Measurements from ENCODE around the gene CDC7. TPM values are rescaled to one million over a fixed set of nuclear protein-coding genes. Genes with fewer than 3 reads are reported as not detected.

Gene CDC7
- total and polyA plus RNA-seq, 9 of the 15 experiments (the other 6 are each of a cell fraction or from before 2014, with no cell fraction given) = 22.3 to 66.8 (median 44.2) TPM

DNA sequence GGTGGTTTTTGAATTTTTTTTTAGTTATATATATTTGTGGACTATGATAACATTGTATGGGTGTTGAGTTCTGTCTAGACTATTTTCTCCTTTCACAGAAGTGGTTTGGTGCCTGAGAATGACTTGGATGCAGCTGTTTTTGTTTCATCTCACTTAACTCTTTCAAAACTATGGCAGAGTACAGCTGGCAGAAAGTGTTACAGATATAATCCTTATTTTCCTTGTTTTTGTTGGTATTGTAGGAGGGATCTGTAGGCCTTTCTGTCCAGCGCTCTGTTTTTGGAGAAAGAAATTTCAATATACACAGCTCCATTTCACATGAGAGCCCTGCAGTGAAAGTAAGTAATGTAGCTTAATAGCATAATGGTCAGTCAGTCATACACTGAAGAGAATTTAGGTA lies 13.1 kb downstream of the CDC7 start:
- 100% methylated on average over 1 of the region's 1 CpG for WGBS (ENCODE audit: insufficient coverage, low coverage, missing lambda C conversion rate)
- Histone ChIP-seq H3K9ac (ENCODE audit: insufficient read depth in 1 of 2, low read depth in 2 of 2, low read length in 2 of 2) (no peak overlapping the region), H3K4me1 (replicated peaks in 1 of 2; ENCODE audit: control insufficient read depth in 2 of 2, insufficient read depth in 2 of 2, low read length in 2 of 2) (no peaks in the 10 kb centered on the region), H4K20me1 (replicated peaks; ENCODE audit: control insufficient read depth, insufficient read depth, low read length) (no peaks in the 10 kb centered on the region), H3K4me3 (no peak overlapping the region), H3K79me2 (ENCODE audit: control insufficient read depth, insufficient read depth, low read length) (peaks cover 2% of the 10 kb centered on the region; the same call in 2 of the 3 replicates), H3K27me3 (ENCODE audit: control insufficient read depth in 2 of 2, insufficient read depth in 2 of 2, low read length in 2 of 2) (no peaks in the 10 kb centered on the region), H3K27ac (ENCODE audit: extremely low read depth, low read depth, low read length) (no peak overlapping the region), H3K9me3 (replicated peaks; ENCODE audit: control insufficient read depth, insufficient read depth, low read depth, low read length) (no peaks in the 10 kb centered on the region), H2AFZ (ENCODE audit: low read depth, low read length) (no peak overlapping the region), H3K4me2 (ENCODE audit: insufficient read depth, low read length) (no peak overlapping the region), H3K9me1 (ENCODE audit: control insufficient read depth, insufficient read depth, low read length) (no peaks in the 10 kb centered on the region), H3K36me3 (ENCODE audit: control insufficient read depth, insufficient read depth, low read length) (peaks cover 93% of the 10 kb centered on the region)
- FAIRE-seq (no peak), DNase-seq (ENCODE audit: extremely low read depth in 1 of 4, low spot score in 3 of 4) (no peak), ATAC-seq (no peak)
- POLR2A ChIA-PET = interaction anchor here (0.7 to 1.2 kb wide), 4 partner anchors 12 to 362 kb away, joined by 3 to 5 read pairs (median 3); no protein-coding TSS in a partner anchor
- TF ChIP-seq ZNF282 (CRISPR knock-in tag; IDR thresholded peaks at IDR 0.05) (no peak), PYGO2 (tag; IDR thresholded peaks at IDR 0.05) (no peak), FOXP1 (CRISPR knock-in tag; IDR thresholded peaks at IDR 0.05) (no peak), PTRF (tag; IDR thresholded peaks at IDR 0.05) (no peak), GATAD2A (IDR thresholded peaks at IDR 0.05) (no peak), ZKSCAN8 (CRISPR knock-in tag; IDR thresholded peaks at IDR 0.05) (no peak)
- TF ChIP-seq, protein P1, sequence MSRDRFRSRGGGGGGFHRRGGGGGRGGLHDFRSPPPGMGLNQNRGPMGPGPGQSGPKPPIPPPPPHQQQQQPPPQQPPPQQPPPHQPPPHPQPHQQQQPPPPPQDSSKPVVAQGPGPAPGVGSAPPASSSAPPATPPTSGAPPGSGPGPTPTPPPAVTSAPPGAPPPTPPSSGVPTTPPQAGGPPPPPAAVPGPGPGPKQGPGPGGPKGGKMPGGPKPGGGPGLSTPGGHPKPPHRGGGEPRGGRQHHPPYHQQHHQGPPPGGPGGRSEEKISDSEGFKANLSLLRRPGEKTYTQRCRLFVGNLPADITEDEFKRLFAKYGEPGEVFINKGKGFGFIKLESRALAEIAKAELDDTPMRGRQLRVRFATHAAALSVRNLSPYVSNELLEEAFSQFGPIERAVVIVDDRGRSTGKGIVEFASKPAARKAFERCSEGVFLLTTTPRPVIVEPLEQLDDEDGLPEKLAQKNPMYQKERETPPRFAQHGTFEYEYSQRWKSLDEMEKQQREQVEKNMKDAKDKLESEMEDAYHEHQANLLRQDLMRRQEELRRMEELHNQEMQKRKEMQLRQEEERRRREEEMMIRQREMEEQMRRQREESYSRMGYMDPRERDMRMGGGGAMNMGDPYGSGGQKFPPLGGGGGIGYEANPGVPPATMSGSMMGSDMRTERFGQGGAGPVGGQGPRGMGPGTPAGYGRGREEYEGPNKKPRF (IDR thresholded peaks at IDR 0.05; ENCODE audit: low read depth, low read length) = no peak
- no TSS peak for BruUV-seq (replicated peaks)
- intact Hi-C loops (cut with micrococcal nuclease) (no loop called here), in situ Hi-C loops (cut with MboI) (loop anchor here (5.0 kb wide), 2 partner anchors 414 to 779 kb away; no protein-coding TSS in a partner anchor)
- CTCF ChIA-PET (ENCODE audit: low intra/inter-chr PET ratio) = interaction anchor here (0.8 to 3.4 kb wide), 3 partner anchors 413 to 946 kb away, joined by 3 to 50 read pairs (median 3); no protein-coding TSS in a partner anchor
